ENCODE results near the gene FNDC3B.

The FNDC3B gene

DNA sequence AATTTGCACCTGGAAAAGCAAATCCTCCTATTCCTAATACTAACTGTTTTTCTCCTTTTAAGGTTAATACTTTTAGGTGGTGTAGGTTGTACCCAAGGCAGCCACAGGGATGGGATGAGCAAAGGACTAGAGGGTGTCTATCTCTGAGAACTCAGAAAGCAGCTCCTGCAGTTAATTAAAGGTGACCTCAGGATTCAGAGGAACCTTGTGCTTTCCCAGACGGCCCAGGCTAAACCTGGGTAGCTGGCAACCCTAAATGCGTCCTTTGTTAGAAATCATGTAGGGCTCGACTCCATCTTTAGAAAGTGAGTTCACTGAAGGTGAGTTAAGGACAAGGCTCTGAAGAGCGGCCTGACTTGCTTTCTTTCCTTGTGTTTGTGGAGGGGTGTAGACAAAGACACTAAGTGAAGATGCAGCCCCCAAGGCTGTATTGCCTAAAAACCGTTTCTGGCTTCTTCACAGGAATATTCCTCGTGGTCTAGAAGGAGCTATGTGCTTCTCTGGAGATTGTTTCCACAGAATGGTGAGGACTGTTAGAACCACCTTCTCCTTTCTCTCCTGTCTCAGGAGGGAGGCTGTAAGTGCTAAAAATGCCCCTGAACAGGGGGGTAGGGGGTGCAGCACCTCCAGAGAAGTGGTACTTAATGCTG, 14.9 kb downstream of the FNDC3B start:
- no peak for DNase-seq (ENCODE audit: low read depth in 2 of 2)

DNA sequence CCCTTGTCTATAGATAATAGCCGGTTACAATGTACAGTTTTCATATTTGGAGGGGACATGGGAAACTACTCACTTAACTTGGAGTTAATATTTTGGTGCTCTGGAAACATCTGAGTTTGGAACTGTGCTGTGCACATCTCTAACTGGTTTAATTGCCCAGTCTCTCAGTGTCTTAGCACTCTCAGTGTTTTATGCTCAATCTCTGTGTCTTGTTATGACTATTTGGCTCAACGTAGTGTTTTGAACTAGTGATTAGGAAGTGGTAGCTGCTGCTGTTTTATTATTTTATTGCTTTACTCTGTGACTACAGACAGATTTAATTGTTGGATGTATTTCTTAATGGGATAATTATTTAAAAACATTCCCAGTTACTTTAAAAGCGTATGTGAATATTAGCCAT, 17.0 kb downstream of the FNDC3B start:
- DNase-seq (ENCODE audit: low read depth in 2 of 2) = no peak

GRCh38 chr3:172057059-172057458, 17.7 kb downstream of the FNDC3B start:
- DNase-seq (ENCODE audit: low read depth in 2 of 2) = no peak

DNA sequence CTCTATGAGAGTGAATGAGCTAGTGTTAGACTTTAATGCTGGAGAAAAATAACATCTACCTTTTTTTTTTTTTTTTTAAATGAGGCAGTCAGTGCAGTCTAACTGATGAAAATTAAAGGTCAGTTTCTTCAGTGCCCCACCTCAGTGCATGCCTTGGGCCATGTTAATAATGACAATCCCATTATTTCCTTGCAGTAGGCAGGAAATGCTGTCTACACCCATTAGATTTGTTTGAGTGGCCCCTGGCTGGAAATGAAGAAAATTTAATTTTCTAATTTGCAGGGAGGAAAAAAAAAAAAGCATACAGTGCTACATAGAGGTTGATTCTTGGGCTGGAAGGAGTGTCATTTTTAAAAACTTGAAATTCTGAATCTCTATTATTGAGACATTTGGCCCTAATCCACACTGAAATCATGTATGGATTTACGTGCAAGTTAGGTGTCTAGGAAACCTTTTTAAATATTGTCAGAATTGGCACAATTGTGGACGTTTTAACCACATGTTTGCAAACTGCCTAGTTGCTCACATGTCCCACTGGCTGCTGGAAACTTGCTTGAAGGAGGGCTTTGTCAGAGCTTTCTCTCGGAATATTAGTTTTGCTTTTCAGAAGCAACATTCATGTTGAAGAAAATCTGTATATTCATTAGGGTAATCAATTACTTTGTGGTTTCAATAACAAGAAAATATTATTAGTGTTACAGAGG, 18.4 kb downstream of the FNDC3B start:
- no peak for DNase-seq (ENCODE audit: low read depth in 2 of 2)

DNA sequence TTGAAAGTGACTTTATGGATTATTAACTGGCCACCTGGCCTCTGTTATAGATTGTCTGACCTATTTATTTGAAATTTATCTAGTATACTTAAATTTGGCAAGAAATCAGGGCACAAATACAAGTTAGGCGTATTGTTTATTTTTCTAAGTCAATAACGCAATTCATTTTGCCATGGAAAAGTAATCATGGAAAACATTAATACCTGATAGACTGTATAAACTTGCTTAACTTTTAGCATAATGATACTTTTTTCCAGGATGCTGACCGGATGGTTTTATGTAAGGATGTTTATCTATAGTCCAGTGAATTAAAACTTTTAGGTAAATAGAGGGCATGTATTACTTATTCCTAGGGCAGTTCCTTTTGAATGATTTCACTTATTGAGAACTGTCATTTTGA, 20.2 kb downstream of the FNDC3B start:
- DNase-seq (ENCODE audit: low read depth in 2 of 2) = no peak

GRCh38 chr3:172060234-172060633, 20.9 kb downstream of the FNDC3B start:
- no peak for DNase-seq (ENCODE audit: low read depth in 2 of 2)

GRCh38 chr3:172061724-172062184, 22.4 kb downstream of the FNDC3B start:
- DNase-seq (ENCODE audit: low read depth in 2 of 2) = no peak

- DNase-seq (ENCODE audit: low read depth in 2 of 2) = no peak
These were observed 23.4 kb downstream of the FNDC3B start for GRCh38 chr3:172062761-172063160.

GRCh38 chr3:172063456-172064432, 24.4 kb downstream of the FNDC3B start:
- no peak for DNase-seq (ENCODE audit: low read depth in 2 of 2)

DNA sequence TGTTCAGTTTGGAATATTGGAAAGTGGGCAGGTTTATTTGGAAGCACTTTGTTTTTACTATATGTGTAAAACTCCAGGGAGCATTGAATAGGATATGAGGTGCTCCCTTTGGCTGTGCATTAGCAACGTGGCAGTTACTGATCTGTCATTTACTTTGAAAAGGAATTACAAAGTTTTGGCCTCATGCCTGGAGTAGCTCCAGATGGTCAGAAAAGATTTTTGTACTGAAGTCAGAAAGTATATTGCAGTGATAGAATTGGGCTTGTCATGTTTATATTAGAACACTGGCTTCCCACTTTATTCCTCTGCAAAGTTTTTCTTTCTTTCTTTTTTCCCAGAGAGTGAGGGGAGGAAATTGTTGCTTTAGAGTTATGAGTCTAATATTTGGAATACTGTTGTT, 26.1 kb downstream of the FNDC3B start:
- DNase-seq (ENCODE audit: low read depth in 2 of 2) = no peak

- DNase-seq (ENCODE audit: low read depth in 2 of 2) = no peak
These were observed 26.8 kb downstream of the FNDC3B start for GRCh38 chr3:172065967-172066762.

- DNase-seq (ENCODE audit: low read depth in 2 of 2) = no peak
These were observed 27.8 kb downstream of the FNDC3B start for GRCh38 chr3:172066880-172067796.

GRCh38 chr3:172067837-172068440, 28.6 kb downstream of the FNDC3B start:
- DNase-seq (ENCODE audit: low read depth in 2 of 2) = no peak

DNA sequence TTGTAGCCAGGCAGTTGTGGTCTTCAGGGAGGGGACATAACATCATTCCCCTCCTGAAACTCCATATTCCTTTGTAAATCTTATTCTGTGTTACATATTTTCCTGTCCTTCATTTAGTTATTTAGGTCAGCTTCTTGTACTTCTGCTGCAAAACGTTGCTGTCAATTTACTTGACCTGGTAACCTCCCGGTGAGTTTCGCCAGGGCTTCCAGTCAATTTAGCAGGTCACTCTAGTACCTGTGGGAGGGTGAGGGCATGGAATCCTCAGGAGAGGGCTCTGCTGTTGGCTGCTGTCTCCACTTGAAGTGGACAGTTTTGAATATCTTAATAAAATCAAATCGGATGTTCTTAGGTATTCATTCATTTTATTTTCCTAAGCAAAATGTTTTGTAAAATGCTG, 29.6 kb downstream of the FNDC3B start:
- DNase-seq (ENCODE audit: low read depth in 2 of 2) = no peak

- no peak for DNase-seq (ENCODE audit: low read depth in 2 of 2)
These were observed 30.1 kb downstream of the FNDC3B start for GRCh38 chr3:172069478-172069877.

DNA sequence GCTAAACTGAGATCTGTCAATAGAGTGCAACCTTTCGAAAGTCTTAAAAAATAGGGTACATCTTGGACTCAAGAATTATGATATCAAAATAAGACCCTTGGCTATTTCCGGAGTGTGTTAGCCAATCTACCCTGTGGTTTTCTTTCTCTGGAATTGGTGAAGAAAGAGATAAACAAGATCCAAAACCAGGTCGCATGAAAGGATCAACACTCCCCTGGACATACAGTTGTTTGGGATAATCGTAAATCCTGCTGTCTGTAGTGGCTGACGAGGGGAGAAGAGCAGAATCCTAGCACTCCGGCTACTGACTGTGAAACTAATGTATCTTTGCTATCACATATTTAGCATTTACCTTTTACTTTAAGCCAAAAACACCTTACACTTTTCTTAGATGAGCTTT, 30.9 kb downstream of the FNDC3B start:
- DNase-seq (ENCODE audit: low read depth in 2 of 2) = no peak

DNA sequence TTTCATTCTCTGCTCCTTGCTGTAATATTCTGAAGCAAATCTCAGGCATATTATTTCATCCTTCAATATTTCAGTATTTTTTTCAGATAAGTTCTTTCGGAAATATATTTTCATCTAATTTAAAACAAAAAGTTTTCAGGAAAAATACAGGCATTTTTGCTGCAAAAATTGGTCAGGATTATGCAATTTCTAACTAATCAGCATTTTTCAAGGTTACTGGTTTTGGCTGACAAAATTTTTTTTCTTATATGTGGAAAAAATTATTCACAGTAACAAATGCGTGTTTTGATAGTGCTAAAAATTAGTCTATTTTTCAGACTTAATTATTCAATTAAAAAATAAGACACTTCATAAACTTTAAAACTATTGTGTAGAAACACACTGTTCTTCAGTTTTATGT, 31.4 kb downstream of the FNDC3B start:
- DNase-seq (ENCODE audit: low read depth in 2 of 2) = no peak

DNA sequence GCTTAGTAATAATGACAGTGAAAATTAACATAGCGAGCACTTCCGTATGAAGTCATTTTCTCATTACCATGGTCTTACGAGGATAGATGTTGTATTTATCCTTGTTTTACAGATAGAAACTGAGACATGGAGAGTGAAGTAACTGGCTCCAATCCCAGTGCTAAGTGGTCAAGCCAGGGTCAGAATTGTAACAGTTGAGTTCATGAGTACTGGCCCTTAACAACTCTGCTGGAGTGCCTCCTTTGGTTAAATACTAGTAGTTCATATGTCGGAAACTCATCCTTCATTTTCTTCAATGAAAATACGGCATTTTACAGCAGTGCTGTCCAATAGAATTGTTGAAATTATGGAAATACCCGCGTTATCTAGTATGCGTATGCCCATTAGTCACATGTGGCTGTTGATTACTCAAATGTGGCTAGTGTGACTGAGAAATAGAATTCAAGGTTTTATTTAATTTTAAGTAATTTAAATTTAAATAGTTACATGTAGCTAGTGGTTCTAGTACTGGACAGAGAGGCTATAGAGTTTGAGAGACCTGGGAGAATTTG, 32.5 kb downstream of the FNDC3B start:
- no peak for DNase-seq (ENCODE audit: low read depth in 2 of 2)

GRCh38 chr3:172072543-172072942, 33.2 kb downstream of the FNDC3B start:
- DNase-seq (ENCODE audit: low read depth in 2 of 2) = no peak

All from stimulated activated CD4-positive, alpha-beta T cell treated with anti-CD3 and anti-CD28 coated beads, Interleukin-15, amount 100 ng/mL, for 48 hours (primary cell).